SJSA1 (cell line): Measurements from ENCODE around the gene LMO1. TPM values are rescaled to one million over a fixed set of nuclear protein-coding genes. Genes with fewer than 3 reads are reported as not detected.

Experiments
- DNase-seq, 2 experiments: peaks; one replicate each; pipeline ENCODE4 v3.0.0-alpha.2; 2015 to 2020; ENCODE audit warnings: low spot score in 2 of 2, low read depth in 1 of 2
- H3K27ac ChIP-seq: fragments of 250-450 bp; sonication (Bioruptor Pico); 2 replicates; pipeline ENCODE4 v1.5.1; 2020; ENCODE audit warnings: mild to moderate bottlenecking, moderate library complexity
- H3K27me3 ChIP-seq: fragments of 250-450 bp; sonication (Bioruptor Pico); replicated peaks from 2 replicates; pipeline ENCODE4 v1.5.1; 2020; ENCODE audit warnings: mild to moderate bottlenecking, moderate library complexity
- H3K36me3 ChIP-seq: fragments of 250-450 bp; sonication (Bioruptor Pico); 2 replicates; pipeline ENCODE4 v1.5.1; 2020; ENCODE audit warnings: mild to moderate bottlenecking
- H3K4me1 ChIP-seq: fragments of 250-450 bp; sonication (Bioruptor Pico); replicated peaks from 2 replicates; pipeline ENCODE4 v1.6.1; 2021; ENCODE audit warnings: mild to moderate bottlenecking
- H3K4me3 ChIP-seq: fragments of 250-450 bp; sonication (Bioruptor Pico); 2 replicates; pipeline ENCODE4 v1.5.1; 2020; ENCODE audit warnings: mild to moderate bottlenecking
- H3K9me3 ChIP-seq: fragments of 250-450 bp; sonication (Bioruptor Pico); replicated peaks from 2 replicates; pipeline ENCODE4 v1.5.1; 2020; ENCODE audit warnings: mild to moderate bottlenecking
- total RNA-seq: library from RNA; depleted of rRNA; stranded (reverse); fragments of >200 nt; shearing (Covaris generic); gene quantifications from 2 replicates; pipeline ENCODE4 v1.2.3, GENCODE V29; 2014

LMO1 gene
- total RNA-seq, 1 experiment from 2014 or later = not detected

DNA sequence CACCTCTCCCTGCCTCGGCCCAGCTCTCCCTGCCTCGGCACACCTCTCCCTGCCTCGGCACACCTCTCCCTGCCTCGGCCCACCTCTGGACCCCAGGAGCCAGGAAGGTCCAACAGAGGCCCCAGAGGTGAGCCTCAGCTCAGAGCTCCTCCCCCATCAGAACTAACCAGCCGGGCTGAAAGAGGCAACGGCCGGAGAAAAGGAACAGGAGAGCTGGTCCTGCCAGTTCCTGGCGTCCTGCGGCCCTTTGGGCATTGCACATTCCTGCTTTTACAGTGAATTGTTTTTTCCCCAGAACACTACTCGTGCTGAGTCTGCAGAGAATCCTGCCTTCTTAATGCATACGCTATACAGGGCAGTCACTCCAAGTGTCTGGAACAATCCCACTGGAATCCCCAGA lies 45.8 kb downstream of the LMO1 start:
- no peak overlapping the region for H3K4me3 ChIP-seq

DNA sequence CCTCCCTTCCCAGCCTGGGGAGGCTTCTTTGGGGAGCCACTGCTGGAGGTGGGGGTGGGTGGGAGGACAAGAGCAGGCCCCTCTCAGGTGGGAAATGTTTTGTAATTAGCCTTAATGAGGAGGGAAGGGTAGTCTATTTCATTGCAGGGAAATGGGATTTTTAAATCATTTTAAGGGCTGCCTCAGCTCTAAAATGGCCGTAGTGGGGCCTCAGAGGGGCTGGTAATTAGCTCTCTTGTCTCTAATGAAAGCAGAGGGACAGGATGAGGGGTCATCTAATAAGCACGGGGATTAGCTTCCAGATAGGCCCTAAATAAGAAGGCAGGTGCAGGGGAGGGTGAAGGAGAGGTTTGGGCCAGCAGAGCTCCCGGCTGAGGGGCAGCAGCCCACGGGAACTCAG lies 46.5 kb downstream of the LMO1 start:
- H3K36me3 ChIP-seq = no peaks in the 10 kb centered on the region
- H3K9me3 ChIP-seq = no peaks in the 10 kb centered on the region
- no peak overlapping the region for H3K27ac ChIP-seq
- no peak overlapping the region for H3K4me3 ChIP-seq
- DNase-seq = no peak
- H3K27me3 ChIP-seq = no peaks in the 10 kb centered on the region
- no peaks in the 10 kb centered on the region for H3K4me1 ChIP-seq

More for the DNA sequence above, 45.8 kb downstream of the LMO1 start:
- no peaks in the 10 kb centered on the region for H3K36me3 ChIP-seq
- H3K27ac ChIP-seq = no peak overlapping the region
- H3K4me1 ChIP-seq = no peaks in the 10 kb centered on the region
- no peak for DNase-seq
- H3K9me3 ChIP-seq = no peaks in the 10 kb centered on the region
- H3K27me3 ChIP-seq = no peaks in the 10 kb centered on the region

DNA sequence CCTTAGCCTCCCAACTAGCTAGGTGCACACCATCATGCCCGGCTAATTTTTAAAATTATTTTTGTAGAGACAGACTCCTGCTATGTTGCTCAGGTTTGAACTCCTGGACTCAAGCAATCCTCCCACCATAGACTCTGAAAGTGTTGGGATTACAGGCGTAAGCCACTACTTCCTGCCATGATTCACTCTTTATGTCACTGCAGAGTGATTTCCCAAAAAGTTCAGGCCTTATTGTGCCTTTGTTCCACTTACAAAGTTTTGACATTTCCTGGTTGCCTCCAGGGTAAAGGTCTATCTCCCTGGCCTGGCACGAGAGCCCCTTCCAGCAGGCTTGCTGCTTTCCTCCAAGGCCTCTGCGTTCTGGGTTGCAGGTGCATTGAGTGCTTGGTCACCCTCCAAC lies 50.3 kb downstream of the LMO1 start:
- Histone ChIP-seq H3K9me3 (no peaks in the 10 kb centered on the region), H3K36me3 (no peaks in the 10 kb centered on the region), H3K27ac (no peak overlapping the region), H3K27me3 (no peaks in the 10 kb centered on the region), H3K4me1 (no peaks in the 10 kb centered on the region), H3K4me3 (no peak overlapping the region)
- no peak for DNase-seq

DNA sequence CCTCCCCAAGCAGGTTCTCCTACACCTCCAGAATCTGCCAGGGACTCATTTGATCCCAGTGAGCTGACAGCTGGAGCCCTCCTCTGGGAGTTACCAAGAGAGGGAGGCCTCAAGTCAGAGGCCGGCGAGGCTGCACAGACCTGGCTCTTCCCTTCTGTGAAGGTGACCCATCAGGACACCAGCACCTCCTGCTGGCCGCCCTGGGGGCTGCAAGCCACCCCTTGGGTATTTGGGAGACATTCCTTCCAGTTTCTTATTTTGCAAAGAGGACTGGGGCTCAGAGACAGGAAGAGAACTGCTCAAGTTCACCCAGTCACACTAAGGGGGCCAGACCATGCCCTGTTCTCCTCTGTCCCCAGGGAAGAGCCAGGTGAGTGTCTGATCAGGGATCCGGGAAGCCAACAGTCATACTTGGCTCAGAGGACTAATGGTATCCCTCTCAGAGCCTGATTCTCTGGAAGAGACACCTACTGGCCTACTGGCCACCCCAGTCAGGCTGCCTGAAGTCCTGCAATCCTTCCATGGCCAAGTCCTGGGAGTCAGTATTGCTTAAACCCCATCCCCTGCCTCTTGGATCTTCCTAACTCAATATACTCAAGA lies 54.4 kb downstream of the LMO1 start:
- H3K9me3 ChIP-seq = no peaks in the 10 kb centered on the region
- no peaks in the 10 kb centered on the region for H3K4me1 ChIP-seq
- no peaks in the 10 kb centered on the region for H3K27me3 ChIP-seq
- H3K36me3 ChIP-seq = no peaks in the 10 kb centered on the region
- no peak for DNase-seq
- no peak overlapping the region for H3K4me3 ChIP-seq
- no peak overlapping the region for H3K27ac ChIP-seq

DNA sequence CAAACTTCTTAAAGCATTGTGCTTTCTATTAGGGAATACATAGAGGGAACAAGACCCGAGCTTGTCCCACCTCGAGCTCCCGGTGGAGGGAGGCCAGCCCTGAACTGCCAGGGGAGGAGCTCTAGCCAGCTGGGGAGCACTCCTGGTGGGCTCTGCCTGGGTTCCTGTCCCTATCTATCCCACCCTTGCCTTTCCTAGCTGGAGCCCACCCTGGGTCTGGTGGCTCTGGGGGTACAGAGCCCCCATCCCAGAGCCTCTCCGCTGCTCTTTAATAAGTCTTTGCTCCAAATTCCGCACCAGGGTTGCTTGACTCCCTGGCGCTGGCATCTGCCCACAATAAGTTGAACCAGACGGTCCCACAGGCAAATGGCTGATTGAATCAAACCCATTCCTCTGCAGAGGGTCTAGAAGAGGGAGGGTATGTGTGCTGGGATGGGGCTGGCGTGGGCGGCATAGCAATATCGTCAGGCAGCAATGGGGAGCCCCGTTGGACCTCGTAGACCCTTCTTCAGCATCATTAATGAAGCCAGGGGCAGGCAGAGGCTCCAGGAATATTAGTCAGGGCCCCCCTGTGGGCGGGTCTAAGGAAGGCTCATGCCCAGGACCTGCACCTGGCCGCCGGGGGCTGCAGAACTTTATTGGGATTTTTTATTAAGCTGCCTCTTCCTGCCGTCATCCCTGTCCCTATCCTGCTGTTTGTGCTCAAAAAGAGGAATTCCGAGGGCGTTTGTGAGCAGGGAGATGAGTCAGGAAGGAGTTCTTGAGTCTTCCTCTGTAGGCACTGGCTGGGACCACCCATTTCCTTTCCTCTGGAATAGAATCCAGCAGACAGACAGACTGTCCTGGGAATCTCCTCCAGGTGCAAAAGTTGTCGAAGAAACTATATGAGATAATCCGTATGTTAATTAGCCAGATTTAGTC lies 56.3 kb downstream of the LMO1 start:
- H3K4me3 ChIP-seq = no peak overlapping the region
- H3K9me3 ChIP-seq = no peaks in the 10 kb centered on the region
- no peaks in the 10 kb centered on the region for H3K4me1 ChIP-seq
- DNase-seq = no peak
- no peaks in the 10 kb centered on the region for H3K36me3 ChIP-seq
- H3K27ac ChIP-seq = no peak overlapping the region
- no peaks in the 10 kb centered on the region for H3K27me3 ChIP-seq

DNA sequence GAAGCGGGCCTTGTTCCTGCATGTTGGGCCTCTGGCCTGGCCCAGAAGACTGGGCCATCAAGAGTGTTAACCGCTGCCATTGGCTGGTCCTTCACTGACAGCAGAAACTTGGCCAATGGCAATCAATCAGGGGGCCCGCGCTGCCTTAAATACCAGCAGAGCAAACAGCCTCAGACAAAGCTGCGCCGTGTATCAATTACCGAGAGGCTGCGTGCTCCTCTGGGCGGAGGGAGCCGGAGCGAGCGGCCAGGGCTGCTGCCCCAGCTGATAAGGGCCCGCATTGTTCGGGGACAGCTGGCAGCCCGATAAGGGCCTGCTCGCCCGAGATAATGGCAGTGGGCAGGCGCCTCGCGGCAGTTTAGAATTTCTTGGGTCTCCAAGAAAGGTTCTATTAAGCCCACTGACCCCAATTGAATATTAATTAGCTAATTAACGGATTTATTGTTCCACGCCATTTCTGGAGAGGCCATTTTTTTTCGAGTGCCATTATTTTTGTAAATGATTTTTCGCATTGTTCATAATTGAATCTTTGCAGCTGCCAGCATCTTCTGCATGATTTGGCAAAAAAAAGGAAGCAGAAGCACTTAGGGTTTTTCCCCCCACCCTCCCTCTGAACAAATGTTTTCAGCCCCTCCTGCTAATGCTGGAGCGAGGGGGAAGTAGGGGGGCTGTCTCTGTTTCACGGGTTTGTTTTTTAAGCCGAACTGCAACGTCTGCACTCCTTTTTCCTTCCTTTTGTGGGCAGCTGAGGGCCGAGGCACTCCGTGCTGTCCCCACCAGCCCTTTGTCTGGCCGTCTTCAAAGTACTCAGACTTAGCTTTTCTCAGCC lies 57.2 kb downstream of the LMO1 start:
- H3K27me3 ChIP-seq = no peaks in the 10 kb centered on the region
- no peak overlapping the region for H3K4me3 ChIP-seq
- H3K36me3 ChIP-seq = no peaks in the 10 kb centered on the region
- no peak for DNase-seq
- H3K4me1 ChIP-seq = no peaks in the 10 kb centered on the region
- H3K27ac ChIP-seq = no peak overlapping the region
- no peaks in the 10 kb centered on the region for H3K9me3 ChIP-seq

DNA sequence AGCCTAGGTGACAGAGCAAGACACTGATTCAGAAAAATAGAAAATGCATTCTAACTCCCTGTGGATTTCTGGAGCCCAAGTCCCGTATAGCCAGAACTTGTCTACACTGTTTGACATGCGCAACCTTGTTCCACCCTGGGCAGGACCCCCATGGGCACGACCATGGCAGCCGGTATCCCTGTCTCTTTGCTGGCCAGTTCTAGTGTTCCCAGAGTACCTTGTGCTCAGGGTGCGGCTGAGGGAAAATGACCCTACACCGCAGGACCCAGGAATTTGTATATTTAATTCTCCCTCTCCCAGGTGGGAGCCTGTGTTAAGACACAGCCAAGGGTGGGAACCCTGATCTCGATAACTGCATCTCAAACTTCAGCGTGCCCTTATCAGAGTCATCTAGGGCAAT lies 58.1 kb downstream of the LMO1 start:
- H3K4me3 ChIP-seq = no peak overlapping the region
- no peaks in the 10 kb centered on the region for H3K36me3 ChIP-seq
- no peaks in the 10 kb centered on the region for H3K4me1 ChIP-seq
- DNase-seq = no peak
- no peak overlapping the region for H3K27ac ChIP-seq
- no peaks in the 10 kb centered on the region for H3K27me3 ChIP-seq
- no peaks in the 10 kb centered on the region for H3K9me3 ChIP-seq

DNA sequence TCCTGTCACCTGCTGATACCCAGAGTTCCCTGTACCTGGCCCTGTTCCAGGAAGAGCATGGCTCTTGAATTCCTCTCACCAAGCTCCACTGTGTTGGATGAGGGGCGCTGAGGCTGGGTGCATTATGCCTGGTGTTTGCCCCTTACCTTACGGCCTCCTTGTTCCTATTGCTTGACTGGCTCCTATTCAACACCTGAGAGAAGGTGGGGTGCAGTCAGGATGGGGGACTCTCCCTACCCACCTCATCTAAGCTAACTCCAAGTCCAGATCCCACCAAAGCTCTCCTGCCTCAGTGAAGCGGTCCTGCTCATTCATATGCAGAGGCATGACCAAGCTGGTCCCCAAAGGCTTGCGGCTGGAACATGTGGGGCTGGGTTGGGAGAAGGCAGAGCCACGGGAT lies 59.1 kb downstream of the LMO1 start:
- Histone ChIP-seq H3K4me1 (no peaks in the 10 kb centered on the region), H3K4me3 (no peak overlapping the region), H3K36me3 (no peaks in the 10 kb centered on the region), H3K27me3 (no peaks in the 10 kb centered on the region), H3K27ac (no peak overlapping the region), H3K9me3 (no peaks in the 10 kb centered on the region)
- no peak for DNase-seq

DNA sequence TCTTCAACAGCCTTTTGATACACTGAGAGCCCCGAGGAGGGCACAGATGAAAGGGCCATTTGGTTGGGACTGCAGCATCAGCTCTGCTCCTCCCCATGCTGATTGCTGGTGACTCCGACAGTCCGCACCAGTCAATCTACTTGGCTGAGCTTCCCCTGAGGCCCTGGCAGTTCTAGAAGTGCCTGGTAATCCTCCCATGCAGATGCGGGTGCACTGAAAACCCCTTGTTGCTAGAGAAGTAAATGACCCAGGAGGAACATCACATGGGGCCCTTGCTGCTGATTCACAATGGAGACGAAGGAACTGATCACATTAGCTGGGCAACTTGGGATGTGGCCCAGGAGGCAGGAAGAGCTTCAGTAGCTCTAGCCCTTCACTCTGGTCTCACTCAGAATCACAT lies 59.7 kb downstream of the LMO1 start:
- Histone ChIP-seq H3K36me3 (no peaks in the 10 kb centered on the region), H3K4me3 (no peak overlapping the region), H3K4me1 (no peaks in the 10 kb centered on the region), H3K9me3 (no peaks in the 10 kb centered on the region), H3K27ac (no peak overlapping the region), H3K27me3 (no peaks in the 10 kb centered on the region)
- DNase-seq = no peak

DNA sequence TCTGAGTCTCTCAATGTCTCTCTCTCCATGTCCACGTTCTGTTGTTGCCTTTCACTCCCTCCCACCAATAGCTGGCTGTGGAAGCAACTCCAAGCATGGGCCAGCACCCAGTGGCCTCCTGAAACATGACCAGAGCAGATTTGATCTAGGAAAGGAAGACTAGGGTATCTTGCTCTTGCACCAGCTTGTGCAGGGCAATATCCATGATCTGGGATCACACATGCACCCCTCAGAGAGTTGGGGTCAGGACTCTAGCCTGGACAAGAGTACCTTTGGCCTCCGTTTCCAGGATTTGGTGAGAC lies 60.3 kb downstream of the LMO1 start:
- Histone ChIP-seq H3K27me3 (no peaks in the 10 kb centered on the region), H3K27ac (no peak overlapping the region), H3K9me3 (no peaks in the 10 kb centered on the region), H3K36me3 (no peaks in the 10 kb centered on the region), H3K4me1 (no peaks in the 10 kb centered on the region), H3K4me3 (no peak overlapping the region)
- DNase-seq = no peak

DNA sequence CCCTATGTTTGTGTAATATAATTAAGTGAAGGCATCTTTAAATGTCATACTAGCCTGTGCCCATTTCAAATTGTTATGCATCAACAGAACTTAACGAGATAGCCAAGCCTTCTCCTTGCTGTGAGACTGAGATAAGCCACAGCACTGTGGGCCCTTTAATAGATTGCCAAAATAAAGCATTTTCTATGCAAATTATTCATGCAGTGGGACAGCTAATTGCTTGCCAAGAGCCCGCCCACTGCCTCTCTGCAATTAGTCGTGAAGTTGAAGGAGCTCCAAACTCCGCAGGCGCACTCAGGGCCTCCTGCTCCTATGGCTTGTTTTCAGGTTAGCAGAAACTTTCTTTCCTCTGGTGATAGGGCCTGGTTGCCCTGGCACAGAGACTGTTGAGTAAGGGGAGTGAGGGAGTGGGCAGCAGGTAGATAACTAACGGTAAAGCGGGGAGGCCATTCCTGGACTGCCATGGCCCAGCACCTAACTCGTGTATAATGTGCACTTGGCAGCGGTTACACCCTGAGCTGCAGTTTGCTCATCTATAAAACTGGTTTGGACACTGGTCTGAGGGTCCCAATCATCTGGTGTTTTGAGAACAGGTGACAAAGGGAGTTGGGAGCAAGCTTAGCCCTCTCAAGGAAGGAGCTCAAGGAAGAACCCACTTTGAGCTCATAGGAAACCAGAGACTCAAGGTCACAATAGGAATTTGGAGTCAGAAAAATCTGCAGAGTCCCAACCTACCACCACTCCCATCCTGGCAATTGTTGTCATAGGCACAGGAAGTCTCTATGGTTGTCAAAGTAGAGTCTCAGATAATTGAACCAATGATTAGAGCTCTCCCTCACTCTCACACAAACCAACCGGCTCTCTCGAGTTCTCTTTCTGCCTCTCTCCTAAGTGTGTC lies 60.9 kb downstream of the LMO1 start:
- Histone ChIP-seq H3K27ac (no peak overlapping the region), H3K36me3 (no peaks in the 10 kb centered on the region), H3K4me3 (no peak overlapping the region), H3K9me3 (no peaks in the 10 kb centered on the region), H3K4me1 (no peaks in the 10 kb centered on the region), H3K27me3 (no peaks in the 10 kb centered on the region)
- DNase-seq = no peak

DNA sequence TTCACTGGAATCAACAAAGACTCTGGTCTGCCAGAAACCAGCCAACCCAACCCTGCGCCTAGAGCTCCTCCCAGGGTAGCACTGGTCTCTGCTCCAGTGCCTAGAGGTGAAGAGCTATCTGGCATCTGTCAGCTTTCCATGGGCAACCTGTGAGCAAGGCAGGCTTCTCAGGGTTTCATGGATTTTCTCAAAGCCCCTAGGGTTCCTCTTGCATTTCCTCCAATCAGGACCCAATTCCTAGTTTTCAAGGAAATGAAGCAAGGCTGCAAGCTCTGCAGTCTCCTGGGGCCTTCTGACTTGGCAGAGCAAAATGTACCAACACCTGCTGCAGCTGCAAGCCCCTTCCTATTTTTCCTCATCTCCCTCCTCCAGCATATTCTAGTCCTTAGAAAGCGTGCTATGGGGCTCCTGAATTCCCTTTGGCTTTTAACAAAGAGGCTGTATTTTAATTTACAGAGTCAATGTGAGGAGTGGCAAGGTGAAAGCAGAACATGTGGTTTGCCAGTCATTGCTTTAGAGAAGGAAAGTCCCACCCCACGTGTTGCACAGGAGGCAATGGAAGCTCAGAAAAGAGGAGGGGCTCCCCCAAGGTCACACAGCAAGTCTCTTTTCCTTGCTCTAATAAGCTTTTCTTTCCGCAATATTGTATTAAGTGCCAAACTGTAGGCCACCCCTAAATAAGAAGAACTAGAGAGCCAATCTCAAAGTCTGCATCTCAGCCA lies 61.9 kb downstream of the LMO1 start:
- no peaks in the 10 kb centered on the region for H3K27me3 ChIP-seq
- H3K27ac ChIP-seq = no peak overlapping the region
- no peaks in the 10 kb centered on the region for H3K4me1 ChIP-seq
- no peaks in the 10 kb centered on the region for H3K9me3 ChIP-seq
- H3K36me3 ChIP-seq = no peaks in the 10 kb centered on the region
- DNase-seq = no peak
- H3K4me3 ChIP-seq = no peak overlapping the region

DNA sequence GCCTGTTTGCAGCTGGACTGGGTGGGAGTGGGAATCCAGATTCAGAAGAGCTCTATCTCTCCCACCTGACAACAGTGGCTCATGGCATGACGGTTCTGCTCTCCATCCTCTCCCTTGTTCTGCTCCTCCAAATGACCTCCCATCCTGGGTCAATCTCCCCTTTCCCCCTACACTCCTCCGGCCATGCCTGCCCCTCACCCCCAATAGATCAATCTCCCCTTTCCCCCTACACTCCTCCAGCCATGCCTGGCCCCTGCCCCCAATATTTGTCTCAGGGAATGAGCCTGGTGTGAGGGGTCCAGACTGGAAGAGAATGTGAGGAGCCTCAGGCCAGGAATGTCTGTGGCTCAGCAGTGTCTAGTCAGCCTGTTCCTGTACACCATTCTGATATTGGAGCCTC lies 64.0 kb downstream of the LMO1 start:
- no peaks in the 10 kb centered on the region for H3K27me3 ChIP-seq
- no peak overlapping the region for H3K4me3 ChIP-seq
- no peaks in the 10 kb centered on the region for H3K4me1 ChIP-seq
- H3K36me3 ChIP-seq = no peaks in the 10 kb centered on the region
- no peak for DNase-seq
- H3K9me3 ChIP-seq = no peaks in the 10 kb centered on the region
- no peak overlapping the region for H3K27ac ChIP-seq
